Lower lobe of right lung (tissue), 2 donors: Measurements from ENCODE around the gene DTD2. TPM values are rescaled to one million over a fixed set of nuclear protein-coding genes. Genes with fewer than 3 reads are reported as not detected.

Experiments used
- ATAC-seq, 2 donors: fragments of 200-7000 bp; cut with Tn5 transposase; one replicate each; pipeline ENCODE4 v1.9.1; 2020 to 2022; ENCODE audit warnings: mild to moderate bottlenecking in 2 of 2, moderate library complexity in 2 of 2
- DNase-seq: peaks from one replicate; pipeline ENCODE4 v3.0.0-alpha.2; 2020
- H3K27ac ChIP-seq: fragments of 200-600 bp; one replicate; pipeline ENCODE4 v1.8.0; 2022
- H3K27me3 ChIP-seq: fragments of 200-600 bp; one replicate; pipeline ENCODE4 v1.8.0; 2022; ENCODE audit warnings: low read depth
- H3K36me3 ChIP-seq: fragments of 200-600 bp; one replicate; pipeline ENCODE4 v1.8.0; 2022; ENCODE audit warnings: mild to moderate bottlenecking
- H3K4me1 ChIP-seq: fragments of 200-600 bp; one replicate; pipeline ENCODE4 v1.8.0; 2022
- H3K4me3 ChIP-seq: fragments of 200-600 bp; one replicate; pipeline ENCODE4 v1.8.0; 2022; ENCODE audit warnings: mild to moderate bottlenecking
- H3K9me3 ChIP-seq: fragments of 200-600 bp; one replicate; pipeline ENCODE4 v1.8.0; 2022
- intact Hi-C: fragments of 100-400 bp; cut with DNase I; formaldehyde crosslinking; loops from one replicate; pipeline ENCODE4 v1.11.0; 2022
- total RNA-seq: library from RNA; stranded (reverse); fragmentation: NEBNext Ultra II Directional; extraction: Animal tissue kit (Norgen Biotek cat#: 25700); gene quantifications from one replicate; pipeline ENCODE4 v1.2.1, GENCODE V29; 2021
- TF ChIP-seq, protein P1 (sequence below): fragments of 200-600 bp; IDR thresholded peaks from one replicate; pipeline ENCODE4 v1.8.0; 2022; ENCODE audit warnings: antibody characterized with exemption, mild to moderate bottlenecking
- donor health status: DM: no; HTN: yes; CAD: no; lungs with severe emphysema.

The DTD2 gene
- total RNA-seq, 1 donor from 2014 or later: 13.4 TPM

DNA sequence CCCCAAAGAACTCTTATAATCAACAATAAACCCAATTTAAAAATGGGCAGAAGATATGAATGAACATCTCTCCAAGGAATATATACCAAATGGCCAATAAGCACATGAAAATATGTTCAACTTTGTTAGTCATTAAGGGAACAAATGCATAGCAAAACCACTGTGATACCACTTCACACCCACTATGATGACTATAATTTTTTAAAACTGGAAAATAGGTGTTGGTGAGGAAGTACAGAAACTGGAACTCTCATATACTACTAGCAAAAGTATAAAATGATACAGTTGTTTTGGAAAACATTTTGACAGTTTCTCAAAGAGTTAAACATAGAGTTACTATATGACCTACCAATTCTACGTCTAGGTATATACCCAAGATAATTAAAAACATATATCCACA lies 27.5 kb downstream of the DTD2 start:
- Histone ChIP-seq H3K9me3 (no peaks in the 10 kb centered on the region), H3K36me3 (no peaks in the 10 kb centered on the region), H3K4me1 (no peaks in the 10 kb centered on the region), H3K4me3 (no peak overlapping the region), H3K27me3 (no peaks in the 10 kb centered on the region), H3K27ac (no peak overlapping the region)
- intact Hi-C loops: no loop called here
- DNase-seq (no peak), ATAC-seq (no peak)
- TF ChIP-seq, protein P1, sequence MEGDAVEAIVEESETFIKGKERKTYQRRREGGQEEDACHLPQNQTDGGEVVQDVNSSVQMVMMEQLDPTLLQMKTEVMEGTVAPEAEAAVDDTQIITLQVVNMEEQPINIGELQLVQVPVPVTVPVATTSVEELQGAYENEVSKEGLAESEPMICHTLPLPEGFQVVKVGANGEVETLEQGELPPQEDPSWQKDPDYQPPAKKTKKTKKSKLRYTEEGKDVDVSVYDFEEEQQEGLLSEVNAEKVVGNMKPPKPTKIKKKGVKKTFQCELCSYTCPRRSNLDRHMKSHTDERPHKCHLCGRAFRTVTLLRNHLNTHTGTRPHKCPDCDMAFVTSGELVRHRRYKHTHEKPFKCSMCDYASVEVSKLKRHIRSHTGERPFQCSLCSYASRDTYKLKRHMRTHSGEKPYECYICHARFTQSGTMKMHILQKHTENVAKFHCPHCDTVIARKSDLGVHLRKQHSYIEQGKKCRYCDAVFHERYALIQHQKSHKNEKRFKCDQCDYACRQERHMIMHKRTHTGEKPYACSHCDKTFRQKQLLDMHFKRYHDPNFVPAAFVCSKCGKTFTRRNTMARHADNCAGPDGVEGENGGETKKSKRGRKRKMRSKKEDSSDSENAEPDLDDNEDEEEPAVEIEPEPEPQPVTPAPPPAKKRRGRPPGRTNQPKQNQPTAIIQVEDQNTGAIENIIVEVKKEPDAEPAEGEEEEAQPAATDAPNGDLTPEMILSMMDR: no peak

GRCh38 chr14:31428011-31428410 lies 29.3 kb downstream of the DTD2 start:
- no peak overlapping the region for H3K27ac ChIP-seq
- H3K36me3 ChIP-seq: no peaks in the 10 kb centered on the region
- no peak for ATAC-seq
- H3K27me3 ChIP-seq: no peaks in the 10 kb centered on the region
- H3K4me3 ChIP-seq: no peak overlapping the region
- TF ChIP-seq, protein P1: no peak
- no peak for DNase-seq
- intact Hi-C loops: no loop called here
- no peaks in the 10 kb centered on the region for H3K4me1 ChIP-seq
- no peaks in the 10 kb centered on the region for H3K9me3 ChIP-seq

DNA sequence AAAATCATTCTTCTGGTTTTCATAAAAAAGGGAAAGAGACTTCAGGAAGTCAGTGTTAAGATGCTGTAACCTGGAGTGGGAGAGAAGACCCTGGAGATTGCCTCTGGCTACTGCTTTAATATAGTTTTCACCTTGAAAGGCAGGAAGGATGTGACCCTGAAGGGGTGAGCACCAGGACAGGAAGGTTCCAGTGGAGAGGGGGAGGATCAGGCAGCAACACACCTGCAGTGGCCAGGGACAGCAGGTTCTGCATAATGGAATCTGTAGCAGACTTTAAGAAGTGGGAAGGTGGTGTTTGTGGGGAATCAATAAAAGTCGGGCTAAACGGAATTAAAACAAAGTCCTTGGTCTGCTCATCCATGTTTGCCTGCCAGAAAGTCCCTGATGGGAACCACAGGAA lies 30.6 kb downstream of the DTD2 start:
- no peak overlapping the region for H3K4me3 ChIP-seq
- no peaks in the 10 kb centered on the region for H3K9me3 ChIP-seq
- DNase-seq (no peak), ATAC-seq (no peak)
- no peaks in the 10 kb centered on the region for H3K27me3 ChIP-seq
- H3K36me3 ChIP-seq: no peaks in the 10 kb centered on the region
- intact Hi-C loops: no loop called here
- TF ChIP-seq, protein P1: no peak
- H3K27ac ChIP-seq: no peak overlapping the region
- H3K4me1 ChIP-seq: no peaks in the 10 kb centered on the region

DNA sequence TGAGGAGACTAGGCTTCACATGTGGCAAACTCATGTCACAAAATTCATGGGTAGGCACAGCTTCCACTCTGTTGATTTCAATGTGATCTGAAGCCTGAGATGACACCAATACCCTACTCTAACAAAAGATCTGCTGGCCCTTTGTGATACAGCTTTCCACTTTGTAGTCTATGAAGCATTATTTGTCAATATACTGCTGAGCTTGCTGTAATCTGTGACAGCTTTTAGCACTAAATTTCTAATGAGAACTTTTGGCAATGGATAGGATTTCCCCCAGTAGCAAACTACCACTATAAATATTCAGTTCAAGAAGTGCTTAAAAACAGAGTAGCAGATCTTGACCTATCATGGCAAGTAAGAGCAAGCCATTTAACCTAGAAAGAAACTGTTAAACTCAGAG lies 31.4 kb downstream of the DTD2 start:
- TF ChIP-seq, protein P1: no peak
- no peaks in the 10 kb centered on the region for H3K9me3 ChIP-seq
- H3K27ac ChIP-seq: no peak overlapping the region
- peaks cover 2% of the 10 kb centered on the region for H3K4me1 ChIP-seq
- intact Hi-C loops: no loop called here
- ATAC-seq: no peak
- no peak overlapping the region for H3K4me3 ChIP-seq
- H3K27me3 ChIP-seq: no peaks in the 10 kb centered on the region
- DNase-seq: no peak
- H3K36me3 ChIP-seq: no peaks in the 10 kb centered on the region

- Histone ChIP-seq H3K36me3 (no peaks in the 10 kb centered on the region), H3K4me3 (no peak overlapping the region), H3K4me1 (peaks cover 34% of the 10 kb centered on the region), H3K27me3 (no peaks in the 10 kb centered on the region), H3K9me3 (no peaks in the 10 kb centered on the region), H3K27ac (no peak overlapping the region)
- ATAC-seq (no peak), DNase-seq (no peak)
- TF ChIP-seq, protein P1: no peak
- intact Hi-C loops: no loop called here
These were observed 36.1 kb downstream of the DTD2 start for GRCh38 chr14:31421200-31421599.
